HL-60 (cell line): ENCODE measurements around the gene SULT2B1.

ENCODE experiments used
- CTCF ChIP-seq: IDR thresholded peaks from one replicate; pipeline ENCODE4 v1.5.1; 2011; ENCODE audit warnings: low read length, control low read depth, inconsistent platforms; ENCODE audit not compliant: insufficient read depth
- GABPA ChIP-seq: IDR thresholded peaks from 2 replicates; pipeline ENCODE4 v1.6.1; 2012; ENCODE audit warnings: low read depth
- POLR2AphosphoS5 ChIP-seq: IDR thresholded peaks from 2 replicates; pipeline ENCODE4 v1.6.1; 2012; ENCODE audit warnings: low read depth
- REST ChIP-seq: IDR thresholded peaks from 2 replicates; pipeline ENCODE4 v1.6.1; 2012; ENCODE audit warnings: low read depth; ENCODE audit not compliant: insufficient replicate concordance

GRCh38 chr19:48624791-48625723, 73.1 kb downstream of the SULT2B1 start:
- no peak for TF ChIP-seq CTCF
- no peak for TF ChIP-seq REST
- TF ChIP-seq POLR2AphosphoS5: no peak
- no peak for TF ChIP-seq GABPA
